GM21529 (cell line): ENCODE data around the gene OR6Y1.

Source experiments
- ATAC-seq: cut with Tn5 transposase; IDR thresholded peaks from one replicate; pipeline ENCODE4 v1.9.1; 2021; ENCODE audit not compliant: unreplicated experiment

OR6Y1 gene

GRCh38 chr1:158507511-158507910 is 46.7 kb downstream of the OR6Y1 start:
- ATAC-seq = no peak

DNA sequence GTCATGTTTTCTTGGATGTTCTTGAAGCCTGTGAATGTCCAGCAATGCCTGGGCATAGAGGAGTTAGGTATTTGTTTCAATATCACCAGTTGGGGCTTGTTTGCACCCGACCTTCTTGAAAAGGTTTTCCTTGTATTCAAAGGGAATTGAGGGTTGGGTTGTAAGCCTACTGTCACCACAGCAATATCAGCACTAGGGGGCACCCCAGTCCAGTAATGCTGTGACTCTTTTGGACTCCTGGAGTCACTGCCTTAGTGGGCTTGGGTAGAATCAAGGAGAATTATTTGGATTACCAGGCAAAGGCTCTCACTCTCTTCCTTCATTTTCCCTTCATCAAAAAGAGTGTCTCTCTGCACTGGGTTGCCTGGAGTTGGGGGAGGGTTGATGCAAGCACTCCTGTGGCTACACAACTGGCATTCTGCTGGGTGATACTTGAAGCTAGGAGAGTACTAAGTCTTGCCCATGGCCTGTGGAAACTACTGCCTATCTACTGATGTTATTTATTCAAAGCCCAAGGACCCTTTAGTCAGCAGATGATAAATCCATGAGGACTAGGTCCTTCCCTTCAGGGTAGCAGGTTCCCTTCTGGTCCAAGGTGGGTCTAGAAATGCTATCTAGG is 47.7 kb downstream of the OR6Y1 start:
- ATAC-seq = no peak

- ATAC-seq = no peak
These were observed 57.8 kb downstream of the OR6Y1 start for GRCh38 chr1:158496374-158496773.

GRCh38 chr1:158494796-158495195 is 59.4 kb downstream of the OR6Y1 start:
- ATAC-seq = no peak
